SK-N-SH (cell line): Measurements from ENCODE around the gene THOC6. TPM values are rescaled to one million over a fixed set of nuclear protein-coding genes. Genes with fewer than 3 reads are reported as not detected.
"Not testable (repeated sequence)": the region's sequence is repeated elsewhere in the genome, so short reads cannot be mapped to it uniquely, and the experiment has no call there.

Experiments
- CTCF ChIA-PET: fragments of 300-600, 350-600 bp; formaldehyde crosslinking; extraction: SDS; loops from one replicate; lab custom pipeline; 2021; lab: Yijun Ruan, JAX
- POLR2A ChIA-PET: fragments of 350-600 bp; sonication (Branson Sonifier 250); formaldehyde crosslinking; extraction: SDS; loops from one replicate; lab custom pipeline; 2020; ENCODE audit warnings: antibody characterized with exemption, inconsistent platforms; lab: Yijun Ruan, JAX
- DNase-seq: peaks from one replicate; pipeline ENCODE4 v3.0.0; 2012
- H2AFZ ChIP-seq: fragments of 200-600 bp; sonication (generic); 2 replicates; pipeline ENCODE4 v1.8.1; 2016; ENCODE audit warnings: antibody characterized with exemption, mild to moderate bottlenecking, low read depth
- H3F3A ChIP-seq: fragments of 200-600 bp; sonication (generic); replicated peaks from 2 replicates; pipeline ENCODE3; 2016; ENCODE audit warnings: antibody characterized with exemption, mild to moderate bottlenecking; ENCODE audit not compliant: insufficient read depth
- H3K27ac ChIP-seq, 2 experiments: fragments of 200-500 bp in 1 of 2; fragments of 200-600 bp in 1 of 2; sonication (Bioruptor generic) in 1 of 2; sonication (generic), shearing (Covaris generic) in 1 of 2; 2 replicates each; pipeline versions ENCODE4 v1.5.1 to v1.6.1; 2014 to 2016; ENCODE audit warnings: low read depth in 2 of 2, inconsistent platforms in 1 of 2, low read length in 1 of 2, mild to moderate bottlenecking in 1 of 2, mixed read lengths in 1 of 2
- H3K27me3 ChIP-seq: fragments of 200-600 bp; sonication (generic), shearing (Covaris generic); 2 replicates; pipeline ENCODE4 v1.6.1; 2016; ENCODE audit warnings: mixed run types; ENCODE audit not compliant: insufficient read depth
- H3K36me3 ChIP-seq, 2 experiments: fragments of 200-500 bp in 1 of 2; fragments of 200-600 bp in 1 of 2; sonication (Bioruptor generic) in 1 of 2; sonication (generic) in 1 of 2; replicated peaks in 1 of 2; 2 replicates each; pipeline versions ENCODE3 to v1.5.1; 2014 to 2016; ENCODE audit warnings: low read length in 1 of 2, mild to moderate bottlenecking in 1 of 2; ENCODE audit not compliant: insufficient read depth in 2 of 2, control insufficient read depth in 1 of 2
- H3K4me1 ChIP-seq, 2 experiments: fragments of 200-500 bp in 1 of 2; fragments of 200-600 bp in 1 of 2; sonication (Bioruptor generic) in 1 of 2; sonication (generic), shearing (Covaris generic) in 1 of 2; 2 replicates each; pipeline versions ENCODE4 v1.5.1 to v1.6.1; 2014 to 2016; ENCODE audit warnings: low read depth in 1 of 2, low read length in 1 of 2, mixed run types in 1 of 2; ENCODE audit not compliant: insufficient read depth in 2 of 2, control insufficient read depth in 1 of 2
- H3K4me2 ChIP-seq: fragments of 200-600 bp; sonication (generic), shearing (Covaris generic); 2 replicates; pipeline ENCODE4 v1.6.1; 2017; ENCODE audit warnings: mixed run types
- H3K4me3 ChIP-seq, 2 experiments: fragments of 200-500 bp in 1 of 2; fragments of 200-600 bp in 1 of 2; sonication (Bioruptor generic) in 1 of 2; sonication (generic), shearing (Covaris generic) in 1 of 2; 2 replicates each; pipeline versions ENCODE4 v1.5.1 to v1.8.1; 2014 to 2016; ENCODE audit warnings: low read depth in 2 of 2, inconsistent platforms in 1 of 2, low read length in 1 of 2, mild to moderate bottlenecking in 1 of 2, mixed read lengths in 1 of 2, moderate library complexity in 1 of 2
- H3K79me2 ChIP-seq: fragments of 200-600 bp; sonication (generic); 2 replicates; pipeline ENCODE4 v1.8.1; 2017; ENCODE audit warnings: mild to moderate bottlenecking; ENCODE audit not compliant: insufficient read depth
- H3K9ac ChIP-seq: fragments of 200-600 bp; sonication (generic); 2 replicates; pipeline ENCODE4 v1.6.1; 2017; ENCODE audit warnings: mixed run types
- H3K9me2 ChIP-seq: fragments of 200-600 bp; sonication (generic); 2 replicates; pipeline ENCODE4 v1.6.1; 2017; ENCODE audit warnings: mixed run types
- H3K9me3 ChIP-seq: fragments of 200-600 bp; sonication (generic); 2 replicates; pipeline ENCODE4 v1.6.1; 2017; ENCODE audit warnings: mixed run types, mild to moderate bottlenecking, moderate library complexity
- H4K20me1 ChIP-seq: fragments of 200-600 bp; sonication (generic); 2 replicates; pipeline ENCODE4 v1.6.1; 2017; ENCODE audit warnings: mild to moderate bottlenecking, mixed run types; ENCODE audit not compliant: insufficient read depth
- EP300 ChIP-seq, 2 experiments: IDR thresholded peaks; 2 replicates each; pipeline versions ENCODE4 v1.4.0 to v1.6.1; 2012; ENCODE audit warnings: borderline replicate concordance in 1 of 2, low read depth in 1 of 2, low read length in 1 of 2
- EZH2phosphoT487 ChIP-seq: fragments of 200-600 bp; sonication (generic); IDR thresholded peaks from 2 replicates; pipeline ENCODE4 v1.6.1; 2017; ENCODE audit warnings: low read depth, mixed run types, mild to moderate bottlenecking, antibody characterized with exemption, moderate library complexity, borderline replicate concordance
- FOXM1 ChIP-seq: IDR thresholded peaks from 2 replicates; pipeline ENCODE4 v1.4.0; 2012; ENCODE audit warnings: low read depth, mild to moderate bottlenecking
- JUND ChIP-seq: IDR thresholded peaks from 2 replicates; pipeline ENCODE4 v1.4.0; 2012
- NFIC ChIP-seq: IDR thresholded peaks from 2 replicates; pipeline ENCODE4 v1.4.0; 2012; ENCODE audit warnings: borderline replicate concordance
- POLR2AphosphoS5 ChIP-seq: IDR thresholded peaks from 2 replicates; pipeline ENCODE4 v1.6.1; 2012; ENCODE audit warnings: low read depth, low read length
- RFX5 ChIP-seq: IDR thresholded peaks from 2 replicates; pipeline ENCODE4 v1.6.1; 2012; ENCODE audit warnings: mild to moderate bottlenecking, improper control_type of control experiment, low read length
- TAF1 ChIP-seq: IDR thresholded peaks from 2 replicates; pipeline ENCODE4 v1.6.1; 2012; ENCODE audit warnings: low read depth, mild to moderate bottlenecking, low read length, moderate library complexity, borderline replicate concordance
- TEAD4 ChIP-seq: IDR thresholded peaks from 2 replicates; pipeline ENCODE4 v1.4.0; 2012; ENCODE audit warnings: mild to moderate bottlenecking, borderline replicate concordance; ENCODE audit not compliant: insufficient read depth
- YY1 ChIP-seq: IDR thresholded peaks from 2 replicates; pipeline ENCODE4 v1.4.0; 2012; ENCODE audit warnings: low read depth, mild to moderate bottlenecking
- WGBS: methylation state at CpG from one replicate; pipeline ENCODE4 v1.1.6; 2017; ENCODE audit warnings: low lambda C conversion rate; 5-methylcytosine and 5-hydroxymethylcytosine counted together
- polyA plus RNA-seq, 3 experiments: library from polyadenylated mRNA; depleted of rRNA; stranded (reverse); fragments of >200 nt; gene quantifications; 2 replicates each; pipeline ENCODE4 v1.2.3, GENCODE V29; 2012
- TF ChIP-seq, protein P1 (sequence below): IDR thresholded peaks from 2 replicates; pipeline ENCODE4 v1.4.0; 2012; ENCODE audit warnings: low read depth
- TF ChIP-seq, protein P2 (sequence below): fragments of 150-350 bp; IDR thresholded peaks from 2 replicates; pipeline ENCODE4 v1.6.1; 2017; ENCODE audit warnings: antibody characterized with exemption, low read length, low read depth, borderline replicate concordance
- TF ChIP-seq, protein P3 (sequence below): IDR thresholded peaks from 2 replicates; pipeline ENCODE4 v1.4.0; 2012; ENCODE audit warnings: low read depth, borderline replicate concordance

THOC6 gene
- polyA plus RNA-seq, 1 of the 3 experiments (the other 2 are of a cell fraction): 37.7 TPM

DNA sequence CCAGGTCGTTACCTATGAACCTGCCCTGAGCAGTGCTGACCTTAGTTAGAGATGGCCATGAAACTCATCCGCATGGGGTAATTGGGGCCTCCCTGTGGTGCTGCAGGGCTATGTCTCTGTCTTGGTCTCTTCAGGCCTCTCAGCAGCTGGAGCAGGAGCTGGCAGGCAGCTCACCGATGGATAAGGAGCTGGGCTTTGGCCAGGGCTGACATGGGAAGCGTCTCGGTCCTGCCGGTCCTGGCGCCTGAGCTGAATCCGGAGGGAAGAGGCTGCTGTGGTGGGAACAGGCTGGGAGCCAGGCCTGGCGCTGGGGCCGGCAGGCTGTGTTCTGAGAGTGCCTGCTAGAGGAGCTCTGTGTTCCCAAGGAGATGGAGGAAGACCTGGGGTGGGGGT lies 51.7 kb downstream of the THOC6 start:
- Histone ChIP-seq H2AFZ (no peak overlapping the region), H3K36me3 (no peaks in the 10 kb centered on the region), H3K27me3 (peaks cover 52% of the 10 kb centered on the region), H3K79me2 (no peaks in the 10 kb centered on the region), H3K4me1 (no peaks in the 10 kb centered on the region), H3K9me3 (no peaks in the 10 kb centered on the region), H3K9me2 (no peaks in the 10 kb centered on the region), H4K20me1 (no peaks in the 10 kb centered on the region), H3K4me2 (no peak overlapping the region), H3F3A (no peaks in the 10 kb centered on the region), H3K27ac (no peak overlapping the region), H3K4me3 (no peak overlapping the region), H3K9ac (no peak overlapping the region)
- ChIA-PET CTCF (interaction anchor here (1.0 to 2.1 kb wide), 4 partner anchors 13 to 54 kb away, joined by 3 to 11 read pairs (median 4); no protein-coding TSS in a partner anchor), POLR2A (no interaction called here)
- WGBS: 62% methylated on average over 9 of the region's 10 CpGs
- no peak for TF ChIP-seq YY1
- TF ChIP-seq, protein P1, sequence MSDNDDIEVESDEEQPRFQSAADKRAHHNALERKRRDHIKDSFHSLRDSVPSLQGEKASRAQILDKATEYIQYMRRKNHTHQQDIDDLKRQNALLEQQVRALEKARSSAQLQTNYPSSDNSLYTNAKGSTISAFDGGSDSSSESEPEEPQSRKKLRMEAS: no peak
- DNase-seq: no peak

GRCh38 chr16:3075946-3076345 lies 52.1 kb downstream of the THOC6 start:
- POLR2A ChIA-PET: not testable (repeated sequence)
- CTCF ChIA-PET: interaction anchor here (1.2 to 2.1 kb wide), 3 partner anchors 12 to 53 kb away, joined by 3 to 11 read pairs (median 5); no protein-coding TSS in a partner anchor

GRCh38 chr16:3076577-3076976 lies 52.7 kb downstream of the THOC6 start:
- no peak overlapping the region for H3K4me3 ChIP-seq
- H3K4me1 ChIP-seq: no peaks in the 10 kb centered on the region
- H3K9me3 ChIP-seq: no peaks in the 10 kb centered on the region
- ChIA-PET POLR2A (no interaction called here), CTCF (interaction anchor here (1.2 to 2.1 kb wide), 2 partner anchors 12 to 17 kb away, joined by 3 to 11 read pairs; no protein-coding TSS in a partner anchor)
- no peak for DNase-seq
- no peak overlapping the region for H3K27ac ChIP-seq
- H3K9ac ChIP-seq: no peak overlapping the region
- H3F3A ChIP-seq: no peaks in the 10 kb centered on the region
- H3K79me2 ChIP-seq: no peaks in the 10 kb centered on the region
- WGBS: 44% methylated on average over 6 of the region's 6 CpGs
- H3K27me3 ChIP-seq: peaks cover 59% of the 10 kb centered on the region
- no peaks in the 10 kb centered on the region for H4K20me1 ChIP-seq
- TF ChIP-seq EZH2phosphoT487 (no peak), POLR2AphosphoS5 (no peak), FOXM1 (no peak), JUND (no peak), TEAD4 (no peak), RFX5 (no peak), NFIC (no peak), TAF1 (no peak), EP300 (IDR thresholded peaks at IDR 0.05; ENCODE audit: borderline replicate concordance in 1 of 2, low read depth in 1 of 2, low read length in 1 of 2) (no peak)
- TF ChIP-seq, protein P2, sequence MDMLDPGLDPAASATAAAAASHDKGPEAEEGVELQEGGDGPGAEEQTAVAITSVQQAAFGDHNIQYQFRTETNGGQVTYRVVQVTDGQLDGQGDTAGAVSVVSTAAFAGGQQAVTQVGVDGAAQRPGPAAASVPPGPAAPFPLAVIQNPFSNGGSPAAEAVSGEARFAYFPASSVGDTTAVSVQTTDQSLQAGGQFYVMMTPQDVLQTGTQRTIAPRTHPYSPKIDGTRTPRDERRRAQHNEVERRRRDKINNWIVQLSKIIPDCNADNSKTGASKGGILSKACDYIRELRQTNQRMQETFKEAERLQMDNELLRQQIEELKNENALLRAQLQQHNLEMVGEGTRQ: no peak
- TF ChIP-seq, protein P3, sequence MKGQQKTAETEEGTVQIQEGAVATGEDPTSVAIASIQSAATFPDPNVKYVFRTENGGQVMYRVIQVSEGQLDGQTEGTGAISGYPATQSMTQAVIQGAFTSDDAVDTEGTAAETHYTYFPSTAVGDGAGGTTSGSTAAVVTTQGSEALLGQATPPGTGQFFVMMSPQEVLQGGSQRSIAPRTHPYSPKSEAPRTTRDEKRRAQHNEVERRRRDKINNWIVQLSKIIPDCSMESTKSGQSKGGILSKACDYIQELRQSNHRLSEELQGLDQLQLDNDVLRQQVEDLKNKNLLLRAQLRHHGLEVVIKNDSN: no peak
- H3K36me3 ChIP-seq: no peaks in the 10 kb centered on the region
- H2AFZ ChIP-seq: no peak overlapping the region
- no peaks in the 10 kb centered on the region for H3K9me2 ChIP-seq
- H3K4me2 ChIP-seq: no peak overlapping the region

More at GRCh38 chr16:3075946-3076345, 52.1 kb downstream of the THOC6 start:
- H3K79me2 ChIP-seq, H4K20me1 ChIP-seq, H2AFZ ChIP-seq, H3K4me3 ChIP-seq, DNase-seq, H3K9ac ChIP-seq, H3K4me1 ChIP-seq, H3K9me3 ChIP-seq, H3K36me3 ChIP-seq, H3K27ac ChIP-seq, H3F3A ChIP-seq, H3K4me2 ChIP-seq, H3K9me2 ChIP-seq: not testable (repeated sequence)
- peaks cover 56% of the 10 kb centered on the region for H3K27me3 ChIP-seq
- 59% methylated on average over 6 of the region's 6 CpGs for WGBS
